NCI-H1092 (cell line): Measurements from ENCODE around the gene ADGRA3.

ENCODE experiments used
- DNase-seq: peaks from one replicate; lab custom pipeline; 2025; lab: John Stamatoyannopoulos, UW

The ADGRA3 gene

GRCh38 chr4:22356987-22357596 lies 158.8 kb downstream of the ADGRA3 start:
- DNase-seq, result peak; percentile 35

GRCh38 chr4:22348410-22348809 lies 167.5 kb downstream of the ADGRA3 start:
- DNase-seq, result no peak

- no peak for DNase-seq
These were observed 170.2 kb downstream of the ADGRA3 start for GRCh38 chr4:22345678-22346077.

- no peak for DNase-seq
These were observed 170.8 kb downstream of the ADGRA3 start for GRCh38 chr4:22345055-22345454.

GRCh38 chr4:22343606-22344005 lies 172.3 kb downstream of the ADGRA3 start:
- DNase-seq, result no peak

GRCh38 chr4:22339491-22339890 lies 176.4 kb downstream of the ADGRA3 start:
- DNase-seq, result peak; percentile 36

GRCh38 chr4:22338796-22339195 lies 177.1 kb downstream of the ADGRA3 start:
- no peak for DNase-seq
